HG03025 (cell line): Measurements from ENCODE around the gene SCAND1.
"Not testable (repeated sequence)": the region's sequence is repeated elsewhere in the genome, so short reads cannot be mapped to it uniquely, and the experiment has no call there.

Experiments
- ATAC-seq: cut with Tn5 transposase; IDR thresholded peaks from one replicate; pipeline ENCODE4 v1.9.1; 2021; ENCODE audit warnings: mild to moderate bottlenecking, moderate library complexity; ENCODE audit not compliant: unreplicated experiment, low FRiP score

Gene SCAND1

GRCh38 chr20:35963878-35964277 lies 9.6 kb upstream of the SCAND1 start:
- ATAC-seq, result no peak

GRCh38 chr20:35959291-35959690 lies 5.0 kb upstream of the SCAND1 start:
- ATAC-seq, result not testable (repeated sequence)

GRCh38 chr20:35956616-35957015 lies 2.3 kb upstream of the SCAND1 start:
- ATAC-seq, result no peak

- ATAC-seq, result no peak
These were observed 577 bp upstream of the SCAND1 start for GRCh38 chr20:35954907-35955251.

GRCh38 chr20:35953387-35954199 lies 709 bp downstream of the SCAND1 start:
- ATAC-seq, result peak; percentile 28

- no peak for ATAC-seq
These were observed 1.6 kb downstream of the SCAND1 start for GRCh38 chr20:35952480-35953386.

GRCh38 chr20:35952080-35952479 lies 2.2 kb downstream of the SCAND1 start:
- not testable (repeated sequence) for ATAC-seq

- ATAC-seq, result no peak
These were observed 4.2 kb downstream of the SCAND1 start for GRCh38 chr20:35950093-35950492.

- no peak for ATAC-seq
These were observed 6.4 kb downstream of the SCAND1 start for GRCh38 chr20:35947907-35948306.

- no peak for ATAC-seq
These were observed 6.8 kb downstream of the SCAND1 start for GRCh38 chr20:35947489-35947888.

GRCh38 chr20:35942243-35942642 lies 12.1 kb downstream of the SCAND1 start:
- ATAC-seq, result no peak

GRCh38 chr20:35941620-35942019 lies 12.7 kb downstream of the SCAND1 start:
- ATAC-seq, result no peak

- ATAC-seq, result no peak
These were observed 15.0 kb downstream of the SCAND1 start for GRCh38 chr20:35939264-35939663.

- no peak for ATAC-seq
These were observed 20.3 kb downstream of the SCAND1 start for GRCh38 chr20:35934050-35934449.

GRCh38 chr20:35929301-35929700 lies 25.0 kb downstream of the SCAND1 start:
- ATAC-seq, result no peak

GRCh38 chr20:35920523-35920922 lies 33.8 kb downstream of the SCAND1 start:
- ATAC-seq, result no peak

GRCh38 chr20:35918021-35918420 lies 36.3 kb downstream of the SCAND1 start:
- ATAC-seq, result no peak

- no peak for ATAC-seq
These were observed 37.2 kb downstream of the SCAND1 start for GRCh38 chr20:35917077-35917476.

- ATAC-seq, result no peak
These were observed 41.4 kb downstream of the SCAND1 start for GRCh38 chr20:35912881-35913280.

- ATAC-seq, result no peak
These were observed 44.0 kb downstream of the SCAND1 start for GRCh38 chr20:35910254-35910653.

- no peak for ATAC-seq
These were observed 44.5 kb downstream of the SCAND1 start for GRCh38 chr20:35909796-35910195.

- no peak for ATAC-seq
These were observed 45.1 kb downstream of the SCAND1 start for GRCh38 chr20:35909176-35909575.
